Stimulated activated CD8-positive, alpha-beta memory T cell treated with anti-CD3 and anti-CD28 coated beads, Interleukin-12 subunit alpha, Interleukin-12 subunit beta, amount 100 ng/mL, for 24 hours (primary cell): ENCODE measurements around the gene DSN1.

Experiments
- DNase-seq: peaks from one replicate; pipeline ENCODE4 v3.0.0-alpha.2; 2020; ENCODE audit errors: extremely low read depth

Gene DSN1

GRCh38 chr20:36756496-36756895 is 17.1 kb downstream of the DSN1 start:
- DNase-seq = no peak

GRCh38 chr20:36754656-36755222 is 18.8 kb downstream of the DSN1 start:
- no peak for DNase-seq

DNA sequence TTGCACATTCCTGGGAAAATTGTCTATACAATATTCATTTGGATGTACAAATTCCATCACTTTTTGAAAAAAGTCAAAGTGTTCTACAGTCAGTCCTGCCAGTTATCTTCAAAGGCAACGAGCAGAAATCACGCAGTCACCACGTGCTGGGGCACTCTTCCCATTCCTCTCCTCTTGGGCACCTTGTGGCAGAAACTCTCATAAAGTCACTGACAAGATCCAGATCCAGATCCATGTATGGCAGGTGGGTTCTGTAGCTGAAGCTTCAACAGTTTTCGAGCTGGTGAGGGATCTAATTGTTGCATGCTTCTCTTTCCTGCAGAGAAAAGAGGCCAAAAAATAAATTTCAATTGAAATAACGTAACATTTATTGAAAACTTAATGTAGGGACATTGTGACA is 21.0 kb downstream of the DSN1 start:
- DNase-seq = no peak

DNA sequence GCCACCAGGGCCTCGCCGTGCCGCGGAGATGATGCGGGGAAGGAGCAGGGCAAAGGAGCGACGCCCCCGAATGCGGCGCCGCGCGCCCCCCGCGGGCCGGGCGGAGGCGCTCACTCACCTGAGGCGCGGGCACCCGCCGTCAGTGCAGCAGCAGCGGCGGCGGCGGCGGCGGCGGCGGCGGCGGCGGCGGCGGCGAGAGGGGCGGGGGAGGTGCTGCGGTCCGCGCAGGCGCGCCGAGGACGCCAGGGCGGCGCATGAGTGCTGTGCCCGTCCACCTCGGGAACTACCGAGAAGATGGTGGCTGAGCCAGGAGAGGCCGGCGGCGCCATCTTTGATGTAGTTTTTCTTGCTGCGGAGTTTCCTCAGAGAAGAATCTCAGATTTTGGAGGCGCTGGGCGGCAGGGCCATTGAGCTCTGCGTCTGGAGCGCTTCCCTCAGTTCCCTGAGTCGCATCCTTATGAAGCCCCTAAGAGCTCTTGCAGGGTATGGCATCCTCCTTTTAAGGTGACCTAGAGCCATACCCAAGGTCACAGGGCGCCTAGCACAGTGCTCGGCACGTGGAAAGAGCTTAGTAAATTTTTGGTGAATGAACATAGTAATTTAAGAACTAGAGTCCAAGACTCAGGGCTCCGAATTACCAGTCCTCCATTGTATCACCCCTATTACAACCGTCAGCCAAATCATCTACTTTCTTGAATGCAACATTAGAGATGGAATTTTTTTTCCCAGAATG is 27.5 kb downstream of the DSN1 start, which contains the start of gene NDRG3:
NDRG3 (minus strand) TSS at position 164 of the 733 bp plus-strand sequence. CDS start 24,355 bp downstream, outside the sequence.
- peak; percentile 76 for DNase-seq

DNA sequence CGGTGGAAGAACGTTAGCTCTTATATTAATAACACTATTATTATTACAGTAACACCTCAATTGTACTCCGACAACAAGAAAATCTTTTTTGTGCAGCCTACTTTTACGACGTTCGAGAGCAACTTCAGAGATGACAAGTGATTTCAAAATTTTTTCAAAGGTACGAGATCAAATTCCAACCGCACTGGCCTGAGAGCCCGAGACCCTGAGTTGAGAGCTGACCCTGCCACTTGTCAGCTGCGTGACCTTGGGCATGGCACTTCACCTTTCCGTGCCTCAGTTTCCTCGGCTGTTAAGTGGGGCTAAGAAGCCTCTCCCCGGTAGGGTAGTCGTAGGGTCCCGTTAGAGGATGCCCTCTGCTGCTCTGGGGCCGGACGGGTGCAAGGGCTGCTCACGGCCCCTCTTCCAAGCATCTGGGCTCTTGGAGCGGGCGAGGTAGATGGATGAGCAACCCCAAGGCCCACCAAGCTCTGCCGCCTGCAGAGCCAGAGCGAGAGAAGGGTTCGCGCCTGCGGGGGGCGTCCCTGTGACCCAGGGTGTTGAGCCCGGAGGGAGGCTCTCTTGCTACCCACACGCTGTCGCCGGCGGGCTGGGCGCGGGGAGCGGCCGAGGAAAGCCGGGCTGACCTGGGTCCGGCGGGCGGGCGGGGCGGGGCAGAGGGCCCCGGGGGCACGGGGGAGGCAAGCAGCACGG is 28.2 kb downstream of the DSN1 start:
- DNase-seq = no peak

- no peak for DNase-seq
Measured at GRCh38 chr20:36744764-36745191, 28.8 kb downstream of the DSN1 start.

DNA sequence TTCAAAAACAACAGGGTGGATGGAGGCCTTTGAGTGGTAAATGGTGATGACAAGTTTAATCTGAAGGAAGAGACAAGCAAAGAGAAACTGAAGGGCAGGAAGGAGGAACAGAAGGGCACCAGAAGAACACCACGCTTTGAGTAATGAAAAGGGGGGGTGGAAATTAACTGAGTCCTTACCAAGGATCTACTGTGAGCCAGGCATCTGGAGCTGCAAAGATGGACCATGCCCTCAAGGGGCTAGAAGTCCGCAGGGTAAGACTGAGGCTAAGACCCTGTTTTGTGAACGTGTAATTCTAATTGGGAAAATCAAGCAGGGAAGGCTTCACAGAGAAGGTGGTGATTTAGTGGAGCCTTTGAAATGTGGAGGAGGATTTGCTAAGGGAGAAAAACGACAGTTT is 29.3 kb downstream of the DSN1 start:
- DNase-seq = no peak

DNA sequence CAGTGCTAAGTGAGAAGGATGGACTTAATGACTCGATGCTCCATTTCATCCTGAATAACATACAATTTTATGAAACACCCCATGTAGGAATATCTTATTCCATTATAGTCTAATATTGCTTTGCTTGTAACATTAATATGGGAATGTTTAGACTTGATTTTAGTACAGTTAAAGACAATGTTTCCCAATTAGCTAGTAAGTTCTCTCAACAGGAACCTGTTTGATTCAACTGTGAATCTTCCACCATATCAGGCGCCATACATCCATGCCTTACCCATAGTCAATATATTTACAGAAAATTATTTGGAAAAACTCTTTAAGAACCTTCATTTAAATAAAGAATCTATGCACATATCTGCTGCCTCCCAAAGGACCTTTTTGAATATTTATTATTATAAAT is 31.0 kb downstream of the DSN1 start:
- DNase-seq = no peak

- DNase-seq = no peak
Measured at GRCh38 chr20:36741072-36741471, 32.5 kb downstream of the DSN1 start.

- no peak for DNase-seq
Measured at GRCh38 chr20:36737183-36737499, 36.4 kb downstream of the DSN1 start.

DNA sequence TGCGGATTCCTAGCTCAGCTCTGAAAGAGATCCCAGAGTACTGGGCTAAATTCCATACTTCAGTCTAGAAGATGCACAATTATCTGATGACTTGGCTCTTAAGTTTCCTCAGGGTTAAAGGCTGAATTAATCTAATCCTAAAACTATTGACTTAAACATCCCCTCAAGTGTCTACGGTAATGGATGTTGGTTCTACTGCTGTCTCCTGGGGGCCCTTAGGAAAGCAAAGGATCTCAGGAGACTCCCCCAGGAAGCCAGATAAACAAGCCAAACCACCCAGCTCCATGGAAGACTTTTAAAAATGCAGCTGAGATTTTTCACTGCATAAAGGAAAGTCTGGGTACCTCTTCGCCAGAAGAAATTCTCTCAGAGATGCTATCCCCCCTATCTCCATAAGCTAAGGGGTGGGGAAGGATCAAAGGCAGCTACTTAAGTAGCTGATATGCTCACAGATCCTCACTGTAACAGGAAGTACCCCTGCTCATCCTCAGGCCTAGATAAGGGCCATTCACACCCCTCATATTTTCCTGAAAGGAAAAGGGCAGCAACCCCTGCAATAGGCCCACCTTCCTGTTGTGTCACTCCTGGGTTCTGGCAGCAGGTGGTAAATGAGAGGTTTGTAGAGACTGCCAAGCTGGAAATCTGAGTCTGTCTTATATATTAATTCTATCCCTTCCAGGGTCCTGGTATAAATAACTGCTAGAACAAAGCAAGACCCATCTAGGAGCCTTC is 36.9 kb downstream of the DSN1 start:
- no peak for DNase-seq

GRCh38 chr20:36732456-36732855 is 41.1 kb downstream of the DSN1 start:
- DNase-seq = no peak

- no peak for DNase-seq
Measured at GRCh38 chr20:36728986-36729385, 44.6 kb downstream of the DSN1 start.

DNA sequence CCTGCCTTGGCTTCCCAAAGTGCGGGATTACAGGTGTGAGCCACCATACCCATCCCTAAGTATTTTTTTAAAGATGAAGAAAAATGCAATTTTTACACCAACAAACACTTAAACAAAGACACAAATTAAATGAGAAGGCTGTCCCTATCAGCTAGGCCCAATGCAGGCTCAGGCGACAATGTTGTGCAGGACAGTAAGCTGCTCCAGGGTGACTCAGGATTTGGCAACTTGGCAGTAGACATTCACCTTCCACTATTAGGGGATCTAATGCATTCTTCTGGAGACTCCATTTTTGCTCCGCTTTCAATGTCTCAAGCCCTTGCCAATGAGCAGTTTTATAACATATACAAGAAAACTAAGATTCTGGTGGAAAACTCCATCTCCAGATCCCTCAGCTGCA is 47.4 kb downstream of the DSN1 start:
- DNase-seq = no peak

DNA sequence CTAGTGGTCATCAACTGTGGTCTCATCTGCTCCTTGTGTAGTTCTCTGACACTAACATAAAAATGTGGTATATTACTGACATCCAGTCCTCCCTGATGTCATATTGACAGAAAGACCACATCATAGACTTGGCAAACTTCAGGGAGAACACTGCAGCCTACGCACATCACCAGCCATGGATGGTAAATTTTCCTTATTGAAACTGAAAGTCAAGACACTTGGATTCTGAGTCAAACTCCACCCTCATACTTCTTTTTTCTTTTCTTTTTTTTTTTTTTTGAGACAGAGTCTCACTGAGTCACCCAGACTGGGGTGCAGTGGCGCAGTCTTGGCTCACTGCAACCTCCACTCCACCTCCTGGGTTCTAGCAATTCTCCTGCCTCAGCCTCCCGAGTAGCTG is 53.1 kb downstream of the DSN1 start:
- DNase-seq = no peak

DNA sequence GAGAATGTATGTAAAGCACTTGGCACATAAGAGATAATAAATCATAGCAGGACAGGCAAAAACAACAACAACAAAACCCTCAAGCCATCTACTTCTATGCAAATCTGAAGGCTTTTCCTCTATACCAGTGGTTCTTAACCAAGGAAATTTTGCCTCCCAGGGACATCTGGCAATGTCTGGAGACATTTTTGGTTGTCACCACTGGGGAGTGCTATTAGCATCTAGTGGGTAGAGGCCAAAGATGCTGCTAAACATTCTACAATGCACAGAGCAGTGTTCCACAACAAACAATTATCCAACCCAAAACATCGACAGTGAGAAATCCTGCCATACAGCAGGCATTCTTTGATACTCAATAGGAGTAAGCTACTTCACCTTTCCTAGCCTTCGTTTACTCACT is 55.9 kb downstream of the DSN1 start:
- no peak for DNase-seq

DNA sequence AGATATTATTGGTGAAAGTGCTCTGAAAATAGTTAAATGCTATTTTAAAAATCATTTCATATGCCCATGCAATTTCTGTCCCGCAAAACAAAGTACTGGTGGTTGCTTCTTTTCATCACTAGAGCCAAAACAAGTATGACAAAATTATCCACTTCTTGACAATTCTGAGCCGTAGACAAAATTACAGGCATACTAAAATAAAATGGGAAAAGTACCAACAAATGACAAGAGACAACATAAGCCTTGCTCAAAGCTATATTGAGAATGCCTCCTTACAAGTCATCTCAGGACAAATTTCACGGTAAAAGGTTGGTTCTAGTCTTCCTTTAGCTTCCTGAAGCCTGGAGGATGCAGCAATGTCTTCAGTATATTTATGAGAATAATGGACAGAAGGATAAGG is 56.5 kb downstream of the DSN1 start:
- no peak for DNase-seq

DNA sequence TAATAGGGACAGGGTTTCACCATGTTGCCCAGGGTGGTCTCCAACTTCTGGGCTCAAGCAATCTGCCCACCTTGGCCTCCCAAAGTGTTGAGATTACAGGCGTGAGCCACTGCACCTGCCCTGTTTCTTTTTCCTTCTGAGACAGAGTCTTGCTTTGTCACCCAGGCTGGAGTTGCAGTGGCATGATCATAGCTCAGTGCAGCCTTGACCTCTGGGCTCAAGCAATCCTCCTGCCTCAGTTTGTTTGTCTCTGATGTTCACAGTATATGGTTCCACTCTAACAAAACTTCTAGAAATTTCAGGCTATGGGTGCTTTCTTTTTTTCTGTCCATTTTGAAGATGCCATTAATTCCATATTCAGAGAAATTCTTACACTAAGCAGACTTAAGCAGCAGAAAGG is 60.8 kb downstream of the DSN1 start:
- no peak for DNase-seq

- no peak for DNase-seq
Measured at GRCh38 chr20:36709126-36709525, 64.4 kb downstream of the DSN1 start.

- DNase-seq = no peak
Measured at GRCh38 chr20:36703530-36703929, 70.0 kb downstream of the DSN1 start.
